Measurements from ENCODE around the gene EEF1AKMT4. TPM values are rescaled to one million over a fixed set of nuclear protein-coding genes. Genes with fewer than 3 reads are reported as not detected.

Gene EEF1AKMT4
- total RNA-seq, 1 experiment from 2014 or later, result 10.7 TPM

DNA sequence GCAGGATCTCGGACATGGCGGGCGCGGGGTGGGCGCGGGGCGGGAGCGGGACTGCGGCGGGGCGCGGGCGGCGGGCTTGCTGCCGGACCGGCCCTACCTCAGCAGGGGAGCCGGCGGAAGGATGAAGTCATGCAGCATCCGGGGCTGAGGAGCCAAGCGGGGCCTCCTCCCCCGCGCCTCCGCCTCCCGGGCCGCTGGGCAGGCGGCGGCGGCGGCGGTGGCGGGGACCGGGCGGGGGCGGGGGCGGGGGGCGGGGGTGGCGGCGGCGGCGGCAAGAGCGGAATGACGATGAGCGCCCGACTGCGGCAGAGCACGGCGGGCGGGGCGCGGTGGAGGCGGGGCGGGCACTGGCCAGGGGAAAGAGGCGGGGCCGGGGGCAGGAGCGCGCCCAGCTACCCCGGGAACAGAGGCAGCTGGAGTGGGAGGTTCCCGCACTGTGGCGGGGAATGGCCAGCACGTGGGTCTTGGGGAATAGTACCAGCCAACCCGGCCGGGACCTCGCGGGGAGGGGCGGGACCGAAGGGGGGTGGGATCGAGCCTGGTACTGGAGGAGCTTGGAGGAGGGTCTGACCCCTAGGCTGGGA lies 11.9 kb downstream of the EEF1AKMT4 start, which contains the start of gene CAMK2N2:
TSS of gene CAMK2N2 (minus strand) at position 284 of the 584 bp plus-strand sequence. CDS start at position 16, 268 bp downstream.
- in situ Hi-C loops (cut with HindIII; ENCODE audit: low pct_unique_long_range_greater_than_20kb, low sequenced_read_pairs) (no loop called here), intact Hi-C loops (cut with micrococcal nuclease; ENCODE audit: unreplicated experiment) (no loop called here)
- TF ChIP-seq, protein P1, sequence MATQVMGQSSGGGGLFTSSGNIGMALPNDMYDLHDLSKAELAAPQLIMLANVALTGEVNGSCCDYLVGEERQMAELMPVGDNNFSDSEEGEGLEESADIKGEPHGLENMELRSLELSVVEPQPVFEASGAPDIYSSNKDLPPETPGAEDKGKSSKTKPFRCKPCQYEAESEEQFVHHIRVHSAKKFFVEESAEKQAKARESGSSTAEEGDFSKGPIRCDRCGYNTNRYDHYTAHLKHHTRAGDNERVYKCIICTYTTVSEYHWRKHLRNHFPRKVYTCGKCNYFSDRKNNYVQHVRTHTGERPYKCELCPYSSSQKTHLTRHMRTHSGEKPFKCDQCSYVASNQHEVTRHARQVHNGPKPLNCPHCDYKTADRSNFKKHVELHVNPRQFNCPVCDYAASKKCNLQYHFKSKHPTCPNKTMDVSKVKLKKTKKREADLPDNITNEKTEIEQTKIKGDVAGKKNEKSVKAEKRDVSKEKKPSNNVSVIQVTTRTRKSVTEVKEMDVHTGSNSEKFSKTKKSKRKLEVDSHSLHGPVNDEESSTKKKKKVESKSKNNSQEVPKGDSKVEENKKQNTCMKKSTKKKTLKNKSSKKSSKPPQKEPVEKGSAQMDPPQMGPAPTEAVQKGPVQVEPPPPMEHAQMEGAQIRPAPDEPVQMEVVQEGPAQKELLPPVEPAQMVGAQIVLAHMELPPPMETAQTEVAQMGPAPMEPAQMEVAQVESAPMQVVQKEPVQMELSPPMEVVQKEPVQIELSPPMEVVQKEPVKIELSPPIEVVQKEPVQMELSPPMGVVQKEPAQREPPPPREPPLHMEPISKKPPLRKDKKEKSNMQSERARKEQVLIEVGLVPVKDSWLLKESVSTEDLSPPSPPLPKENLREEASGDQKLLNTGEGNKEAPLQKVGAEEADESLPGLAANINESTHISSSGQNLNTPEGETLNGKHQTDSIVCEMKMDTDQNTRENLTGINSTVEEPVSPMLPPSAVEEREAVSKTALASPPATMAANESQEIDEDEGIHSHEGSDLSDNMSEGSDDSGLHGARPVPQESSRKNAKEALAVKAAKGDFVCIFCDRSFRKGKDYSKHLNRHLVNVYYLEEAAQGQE (IDR thresholded peaks at IDR 0.05; ENCODE audit: insufficient read depth in 1 of 2, low read depth in 2 of 2, low read length in 1 of 2), result no peak; a peak in 1 of 4 replicates
- TF ChIP-seq POLR2AphosphoS5 (IDR thresholded peaks at IDR 0.05; ENCODE audit: low read depth, low read length) (no peak), SIN3A (IDR thresholded peaks at IDR 0.05; ENCODE audit: borderline replicate concordance, insufficient read depth, low read depth, low read length) (no peak), TCF7L2 (IDR thresholded peaks at IDR 0.05; ENCODE audit: low read depth, low read length) (no peak)
- TF ChIP-seq, protein P2, sequence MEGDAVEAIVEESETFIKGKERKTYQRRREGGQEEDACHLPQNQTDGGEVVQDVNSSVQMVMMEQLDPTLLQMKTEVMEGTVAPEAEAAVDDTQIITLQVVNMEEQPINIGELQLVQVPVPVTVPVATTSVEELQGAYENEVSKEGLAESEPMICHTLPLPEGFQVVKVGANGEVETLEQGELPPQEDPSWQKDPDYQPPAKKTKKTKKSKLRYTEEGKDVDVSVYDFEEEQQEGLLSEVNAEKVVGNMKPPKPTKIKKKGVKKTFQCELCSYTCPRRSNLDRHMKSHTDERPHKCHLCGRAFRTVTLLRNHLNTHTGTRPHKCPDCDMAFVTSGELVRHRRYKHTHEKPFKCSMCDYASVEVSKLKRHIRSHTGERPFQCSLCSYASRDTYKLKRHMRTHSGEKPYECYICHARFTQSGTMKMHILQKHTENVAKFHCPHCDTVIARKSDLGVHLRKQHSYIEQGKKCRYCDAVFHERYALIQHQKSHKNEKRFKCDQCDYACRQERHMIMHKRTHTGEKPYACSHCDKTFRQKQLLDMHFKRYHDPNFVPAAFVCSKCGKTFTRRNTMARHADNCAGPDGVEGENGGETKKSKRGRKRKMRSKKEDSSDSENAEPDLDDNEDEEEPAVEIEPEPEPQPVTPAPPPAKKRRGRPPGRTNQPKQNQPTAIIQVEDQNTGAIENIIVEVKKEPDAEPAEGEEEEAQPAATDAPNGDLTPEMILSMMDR (IDR thresholded peaks at IDR 0.05), result no peak
- Histone ChIP-seq H3K4me1 (ENCODE audit: control insufficient read depth, insufficient read depth, low read length) (0 out of 2 replicates have a peak, but pooled peaks cover 4% of the 10 kb centered on the region), H3K27me3 (ENCODE audit: control insufficient read depth, insufficient read depth, low read length) (no peaks in the 10 kb centered on the region; the same call in 1 of the 2 replicates), H3K4me3 (ENCODE audit: low read depth in 2 of 2, low read length in 2 of 2) (peak within 1 kb of the TSS; percentile 47 to 54), H3K9me3 (ENCODE audit: control insufficient read depth, insufficient read depth, low read depth, low read length) (no peaks in the 10 kb centered on the region), H3K27ac (ENCODE audit: low read length) (no peak within 1 kb of the TSS; the same call in 1 of the 2 replicates), H3K36me3 (ENCODE audit: control insufficient read depth, insufficient read depth, low read length) (no peaks in the 10 kb centered on the region)
- POLR2A ChIA-PET, result interaction anchor here (0.6 kb wide), 1 partner anchor 113 kb away, joined by 6 read pairs; no protein-coding TSS in a partner anchor
- DNase-seq (ENCODE audit: low read depth, low spot score), result no peak
- no TSS peak for BruUV-seq (replicated peaks)
- CTCF ChIA-PET, result interaction anchor here (0.6 to 1.8 kb wide), 2 partner anchors 11 to 403 kb away, joined by 4 to 5 read pairs; partner anchors contain the start of gene EEF1AKMT4
- ATAC-seq, result peak; percentile 89

DNA sequence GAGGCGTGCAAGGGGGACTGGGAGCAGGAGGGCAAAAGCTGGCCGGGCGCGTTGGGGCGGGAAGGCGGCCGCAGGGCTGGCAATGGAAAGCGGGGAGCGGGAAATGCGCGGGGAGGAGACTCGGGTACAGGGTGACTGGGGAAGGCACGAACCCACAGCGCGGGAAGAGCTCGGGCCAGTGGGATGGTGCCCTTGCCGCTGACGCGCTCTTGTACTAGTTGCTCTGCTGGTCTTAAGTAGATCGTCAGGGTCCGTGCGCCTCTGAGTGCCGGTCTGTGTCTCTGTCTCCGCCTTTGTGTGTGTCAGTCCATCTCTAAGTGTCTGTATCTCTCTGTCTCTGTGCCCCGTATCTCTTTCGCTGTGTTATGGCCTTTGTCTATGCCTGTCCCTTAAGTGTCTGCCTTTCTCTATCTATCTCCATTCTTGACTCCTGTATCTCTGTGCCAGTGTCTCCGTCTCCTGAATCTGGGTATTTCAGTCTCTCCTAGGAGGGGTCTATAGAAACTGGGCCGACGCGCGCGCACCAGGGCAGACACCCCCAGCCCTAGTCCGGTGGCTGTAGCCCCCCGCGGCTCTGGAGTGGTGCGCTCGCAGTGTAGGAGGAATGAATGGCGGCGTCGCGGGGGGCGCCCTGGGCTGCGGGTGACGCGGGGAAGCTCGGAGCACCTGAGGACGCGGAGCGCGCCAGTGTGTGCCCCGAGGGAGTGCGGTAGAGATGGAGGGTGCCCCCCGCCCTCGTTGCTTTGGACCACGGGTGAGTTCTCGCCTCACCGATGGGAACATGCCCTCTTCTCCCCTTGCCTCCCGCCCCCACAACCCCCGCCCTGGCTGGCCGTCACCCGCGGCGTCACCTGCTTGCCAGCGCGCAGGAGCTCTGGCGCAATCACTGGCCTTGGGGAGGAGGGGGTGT lies 12.6 kb downstream of the EEF1AKMT4 start:
- ATAC-seq, result peak; percentile 58
- BruUV-seq (replicated peaks), result no TSS peak
- Histone ChIP-seq H3K27me3 (ENCODE audit: control insufficient read depth, insufficient read depth, low read length) (no peaks in the 10 kb centered on the region; the same call in 1 of the 2 replicates), H3K9me3 (ENCODE audit: control insufficient read depth, insufficient read depth, low read depth, low read length) (no peaks in the 10 kb centered on the region), H3K36me3 (ENCODE audit: control insufficient read depth, insufficient read depth, low read length) (no peaks in the 10 kb centered on the region), H3K4me3 (ENCODE audit: low read depth in 2 of 2, low read length in 2 of 2) (peak overlapping the region; percentile 47 to 54), H3K4me1 (ENCODE audit: control insufficient read depth, insufficient read depth, low read length) (0 out of 2 replicates have a peak, but pooled peaks cover 4% of the 10 kb centered on the region), H3K27ac (ENCODE audit: low read length) (no peak overlapping the region; the same call in 1 of the 2 replicates)
- intact Hi-C loops (cut with micrococcal nuclease; ENCODE audit: unreplicated experiment), result no loop called here
- in situ Hi-C loops (cut with HindIII; ENCODE audit: low pct_unique_long_range_greater_than_20kb, low sequenced_read_pairs), result no loop called here
- DNase-seq (ENCODE audit: low read depth, low spot score), result no peak
- POLR2A ChIA-PET, result no interaction called here
- 0 out of 2 replicates have a peak, but pooled peaks have one; percentile 11 for TF ChIP-seq SIN3A (IDR thresholded peaks at IDR 0.05; ENCODE audit: borderline replicate concordance, insufficient read depth, low read depth, low read length)
- TF ChIP-seq, protein P2 (IDR thresholded peaks at IDR 0.05), result no peak
- CTCF ChIA-PET, result interaction anchor here (1.8 kb wide), 1 partner anchor 12 kb away, joined by 5 read pairs; the partner anchor contains the start of gene EEF1AKMT4
